HAP-1 (cell line): Measurements from ENCODE around the gene WHAMM.
"Not testable (repeated sequence)": the region's sequence is repeated elsewhere in the genome, so short reads cannot be mapped to it uniquely, and the experiment has no call there.

Experiments
- DNase-seq, 2 experiments: peaks; one replicate each; pipeline ENCODE4 v3.0.0-alpha.2; 2016 to 2020; ENCODE audit warnings: low spot score in 2 of 2
- H3K27me3 ChIP-seq: fragments of 250-450 bp; sonication (Bioruptor Pico); 2 replicates; pipeline ENCODE4 v1.5.1; 2020; ENCODE audit warnings: low read depth, mild to moderate bottlenecking, moderate library complexity
- H3K36me3 ChIP-seq: fragments of 250-450 bp; sonication (Bioruptor Pico); replicated peaks from 2 replicates; pipeline ENCODE4 v1.5.1; 2020; ENCODE audit warnings: mild to moderate bottlenecking
- H3K4me1 ChIP-seq: fragments of 250-450 bp; sonication (Bioruptor Pico); 2 replicates; pipeline ENCODE4 v1.5.1; 2020; ENCODE audit warnings: mild to moderate bottlenecking
- H3K4me3 ChIP-seq: fragments of 250-450 bp; sonication (Bioruptor Pico); 2 replicates; pipeline ENCODE4 v1.5.1; 2020; ENCODE audit warnings: mild to moderate bottlenecking, moderate library complexity
- H3K9me3 ChIP-seq: fragments of 250-450 bp; sonication (Bioruptor Pico); 2 replicates; pipeline ENCODE4 v1.5.1; 2020; ENCODE audit warnings: mild to moderate bottlenecking, moderate library complexity
- in situ Hi-C: fragments of 300-500 bp; cut with MboI; formaldehyde crosslinking; loops from 3 replicates; pipeline ENCODE4 v1.14.3; 2020; ENCODE audit warnings: low sequenced_read_pairs, inconsistent platforms, mixed read lengths

The WHAMM gene

DNA sequence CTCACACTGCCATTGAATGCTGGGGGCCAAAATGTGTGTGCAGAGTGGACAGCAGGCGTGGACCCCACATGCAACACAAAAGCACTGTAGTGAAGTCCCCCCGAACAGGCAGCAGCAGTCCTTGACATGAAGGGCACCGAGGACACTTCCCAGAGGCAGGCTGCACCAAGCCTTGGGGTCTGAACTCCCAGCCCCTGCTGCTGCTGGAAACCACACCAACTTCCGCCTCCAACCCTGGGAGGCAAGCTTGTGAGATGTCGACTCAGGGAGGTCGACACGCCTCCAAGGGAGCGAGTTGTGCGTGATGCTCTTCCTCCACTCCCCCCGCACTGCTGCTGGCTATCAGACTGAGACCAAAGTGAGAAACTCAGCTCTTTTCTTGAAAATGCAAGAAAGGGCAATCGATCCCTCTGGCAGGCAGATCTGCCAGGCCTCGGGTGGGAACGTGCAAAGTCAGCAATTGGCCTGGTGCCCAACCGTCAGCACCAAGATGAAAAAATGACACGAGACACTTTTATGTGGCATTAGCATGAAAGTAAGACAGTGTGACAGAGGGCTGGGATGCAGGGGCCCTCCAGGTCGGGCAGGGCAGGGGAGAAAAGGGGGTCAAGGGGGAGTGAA is 43.6 kb downstream of the WHAMM start:
- no peaks in the 10 kb centered on the region for H3K27me3 ChIP-seq
- DNase-seq: peak in 1 of 2 experiments; percentile 22
- H3K36me3 ChIP-seq: peaks cover 13% of the 10 kb centered on the region
- in situ Hi-C loops: no loop called here
- no peak overlapping the region for H3K4me3 ChIP-seq
- no peaks in the 10 kb centered on the region for H3K9me3 ChIP-seq
- no peaks in the 10 kb centered on the region; the same call in 1 of the 2 replicates for H3K4me1 ChIP-seq

DNA sequence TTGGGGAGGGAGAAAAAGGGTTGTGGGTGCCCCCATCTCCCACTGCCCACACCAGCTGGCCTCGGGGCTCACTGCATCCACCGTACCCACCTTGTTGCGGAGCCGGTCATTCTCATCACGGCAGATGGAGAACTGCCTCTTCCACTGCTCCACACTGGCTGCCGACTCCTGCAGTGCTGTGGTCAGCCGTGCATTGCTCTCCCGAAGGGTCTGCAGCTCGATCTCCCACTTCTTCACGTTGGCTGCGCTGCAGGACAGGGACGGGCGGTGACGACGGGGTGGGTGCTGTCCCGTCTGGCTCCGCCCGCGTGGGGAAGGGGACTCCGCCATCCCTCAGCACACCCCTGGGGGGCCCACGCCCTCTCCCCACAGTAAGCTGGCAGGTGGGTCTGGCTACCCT is 45.1 kb downstream of the WHAMM start:
- Histone ChIP-seq H3K27me3 (no peaks in the 10 kb centered on the region), H3K36me3 (peaks cover 10% of the 10 kb centered on the region), H3K4me3 (no peak overlapping the region), H3K4me1 (no peaks in the 10 kb centered on the region; the same call in 1 of the 2 replicates), H3K9me3 (no peaks in the 10 kb centered on the region)
- in situ Hi-C loops: no loop called here
- peak in 1 of 2 experiments; percentile 10 for DNase-seq

DNA sequence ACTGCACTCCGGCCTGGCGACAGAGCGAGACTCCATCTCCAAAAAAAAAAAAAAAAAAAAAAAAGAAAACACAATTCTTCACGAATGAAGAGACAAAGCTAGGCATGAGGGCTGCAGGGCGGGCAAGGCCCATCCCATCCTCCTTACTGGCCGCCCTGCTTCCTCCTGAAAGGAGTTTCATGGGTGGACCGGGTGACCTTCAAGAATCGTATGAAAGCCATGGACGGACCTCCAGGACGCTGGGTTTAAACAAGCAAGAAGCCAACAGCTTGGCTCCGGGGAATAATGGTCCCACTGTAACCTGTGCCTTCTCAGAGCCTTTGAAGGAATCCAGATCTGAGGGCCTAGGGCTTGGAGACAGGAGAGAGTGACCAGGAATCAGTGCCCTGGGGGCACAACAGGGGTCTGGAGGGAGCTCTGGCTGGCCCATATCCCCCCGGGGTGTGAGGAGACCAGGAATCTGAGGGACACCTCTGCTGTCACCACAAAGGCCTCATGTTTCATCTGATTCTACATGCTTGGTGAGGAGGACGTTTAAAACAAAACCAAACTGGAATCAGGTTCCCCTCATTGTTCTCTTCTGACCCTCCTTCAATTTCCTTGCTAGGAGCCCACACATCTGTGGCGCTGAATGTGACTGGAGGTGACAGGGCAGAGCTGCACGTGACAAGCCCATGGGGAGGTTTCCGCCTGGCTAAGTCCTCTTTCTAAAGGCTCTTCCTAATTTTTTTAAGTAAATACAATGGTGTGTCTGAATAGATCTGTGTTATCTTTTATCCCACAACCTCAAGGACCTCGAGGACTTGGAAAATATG is 46.1 kb downstream of the WHAMM start:
- peak; percentile 22 to 33 for DNase-seq
- Histone ChIP-seq H3K4me3 (no peak overlapping the region), H3K36me3 (peaks cover 10% of the 10 kb centered on the region), H3K27me3 (no peaks in the 10 kb centered on the region), H3K9me3 (no peaks in the 10 kb centered on the region), H3K4me1 (no peaks in the 10 kb centered on the region; the same call in 1 of the 2 replicates)
- in situ Hi-C loops: no loop called here

DNA sequence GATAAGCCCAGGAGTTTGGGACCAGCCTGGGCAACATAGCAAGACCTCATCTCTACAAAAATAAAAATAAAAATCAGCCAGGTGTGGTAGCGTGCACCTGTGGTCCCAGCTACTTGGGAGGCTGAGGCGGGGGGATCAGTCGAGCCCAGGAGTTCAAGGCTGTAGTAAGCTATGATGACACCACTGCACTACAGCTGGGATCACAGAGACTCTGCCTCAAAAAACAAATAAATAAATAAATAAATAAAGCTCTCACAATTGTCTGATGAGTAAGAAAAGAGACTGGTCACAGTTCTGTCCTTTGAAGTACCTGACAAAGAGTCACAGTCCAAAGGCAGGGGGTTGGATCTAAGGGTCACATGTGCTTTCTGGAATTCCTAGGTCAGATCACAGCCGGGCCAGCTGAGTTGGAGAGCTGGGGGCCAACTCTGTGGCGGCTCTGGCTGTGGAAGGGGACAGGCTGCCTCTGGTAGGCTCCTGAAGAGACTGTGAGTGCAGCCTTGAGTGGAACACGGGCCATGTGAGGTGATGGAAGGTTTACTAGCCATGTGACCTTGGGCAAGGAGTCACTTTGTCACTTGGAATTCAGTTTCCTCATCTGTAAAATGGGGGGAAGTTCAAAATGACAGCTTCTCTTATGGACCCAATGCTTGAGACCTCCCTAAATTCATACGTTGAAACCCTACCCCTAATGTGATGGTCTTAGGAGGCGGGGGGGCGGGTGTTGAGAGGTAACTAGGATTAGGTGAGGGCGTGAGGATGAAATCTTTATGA is 47.2 kb downstream of the WHAMM start:
- H3K36me3 ChIP-seq: peaks cover 3% of the 10 kb centered on the region; the same call in 1 of the 2 replicates
- no peaks in the 10 kb centered on the region for H3K27me3 ChIP-seq
- peak in 1 of 2 experiments; percentile 13 for DNase-seq
- in situ Hi-C loops: no loop called here
- H3K4me1 ChIP-seq: no peaks in the 10 kb centered on the region; the same call in 1 of the 2 replicates
- no peak overlapping the region for H3K4me3 ChIP-seq
- no peaks in the 10 kb centered on the region for H3K9me3 ChIP-seq

DNA sequence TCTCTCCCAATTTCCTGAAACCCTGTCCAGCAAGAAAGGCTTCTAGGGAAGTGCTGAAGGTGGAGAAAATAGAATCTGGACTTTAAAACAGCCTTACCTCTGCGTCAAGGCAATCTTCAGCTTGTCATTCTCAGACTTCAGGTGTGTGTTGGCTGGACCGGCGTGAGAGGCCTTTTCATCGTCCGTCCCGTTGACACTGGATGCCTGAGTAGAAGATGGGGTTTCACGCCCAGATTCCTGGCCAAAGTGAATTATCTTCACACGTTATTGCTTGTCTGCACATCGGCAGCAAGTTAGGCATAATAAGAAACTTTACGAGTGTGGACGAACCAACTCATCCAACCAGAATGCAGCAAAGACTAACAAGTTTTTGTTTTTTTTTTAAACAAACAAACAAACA is 49.5 kb downstream of the WHAMM start:
- H3K4me3 ChIP-seq: no peak overlapping the region
- H3K27me3 ChIP-seq: no peaks in the 10 kb centered on the region
- no peak for DNase-seq
- H3K36me3 ChIP-seq: no peaks in the 10 kb centered on the region
- H3K4me1 ChIP-seq: no peaks in the 10 kb centered on the region; the same call in 1 of the 2 replicates
- H3K9me3 ChIP-seq: no peaks in the 10 kb centered on the region
- in situ Hi-C loops: no loop called here

DNA sequence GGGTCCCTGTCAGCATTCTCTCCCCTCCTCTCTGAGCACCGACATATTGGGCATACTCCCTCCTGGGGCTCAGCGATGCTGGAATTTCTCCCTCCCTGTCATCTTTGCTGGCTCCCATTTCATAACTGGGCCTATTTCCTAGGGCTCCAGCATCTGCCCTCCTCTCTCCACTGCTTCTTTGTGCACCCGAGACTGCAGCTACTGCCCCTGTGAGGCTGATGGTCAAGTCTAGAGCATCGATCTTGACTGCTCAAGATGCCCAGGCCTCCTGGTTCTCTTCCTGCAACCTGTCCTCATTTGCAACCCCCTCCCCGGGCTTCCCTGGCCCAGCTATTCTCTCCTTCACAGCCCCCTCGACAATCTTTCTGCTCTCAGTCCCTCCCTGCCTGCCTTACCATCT is 53.5 kb downstream of the WHAMM start:
- Histone ChIP-seq H3K36me3 (no peaks in the 10 kb centered on the region; the same call in 1 of the 2 replicates), H3K4me1 (peaks cover 6% of the 10 kb centered on the region), H3K9me3 (no peaks in the 10 kb centered on the region), H3K4me3 (no peak overlapping the region), H3K27me3 (no peaks in the 10 kb centered on the region)
- in situ Hi-C loops: no loop called here
- peak in 1 of 2 experiments; percentile 5 for DNase-seq

DNA sequence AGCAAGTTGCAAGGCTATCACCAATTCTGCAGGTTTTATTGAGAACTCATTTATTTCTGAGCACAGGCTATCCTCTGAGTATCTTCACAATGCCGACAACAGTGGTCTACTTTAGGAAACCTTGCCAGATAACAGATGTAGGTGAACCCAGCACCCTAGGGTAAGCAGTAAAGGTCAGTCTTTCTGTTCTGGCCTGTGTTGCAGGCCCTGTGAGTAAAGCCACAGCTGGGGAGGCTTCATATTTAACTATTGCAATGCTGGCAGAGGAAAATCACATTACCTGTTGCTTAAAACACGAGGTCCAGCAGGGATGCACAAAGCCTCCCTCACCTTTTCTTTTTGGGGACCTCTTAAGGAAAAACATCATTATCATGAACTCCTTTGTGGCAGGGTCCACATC is 55.5 kb downstream of the WHAMM start:
- peak in 1 of 2 experiments; percentile 3 for DNase-seq
- Histone ChIP-seq H3K36me3 (no peaks in the 10 kb centered on the region; the same call in 1 of the 2 replicates), H3K4me3 (no peak overlapping the region), H3K9me3 (no peaks in the 10 kb centered on the region), H3K4me1 (peaks cover 7% of the 10 kb centered on the region), H3K27me3 (no peaks in the 10 kb centered on the region)
- in situ Hi-C loops: no loop called here

DNA sequence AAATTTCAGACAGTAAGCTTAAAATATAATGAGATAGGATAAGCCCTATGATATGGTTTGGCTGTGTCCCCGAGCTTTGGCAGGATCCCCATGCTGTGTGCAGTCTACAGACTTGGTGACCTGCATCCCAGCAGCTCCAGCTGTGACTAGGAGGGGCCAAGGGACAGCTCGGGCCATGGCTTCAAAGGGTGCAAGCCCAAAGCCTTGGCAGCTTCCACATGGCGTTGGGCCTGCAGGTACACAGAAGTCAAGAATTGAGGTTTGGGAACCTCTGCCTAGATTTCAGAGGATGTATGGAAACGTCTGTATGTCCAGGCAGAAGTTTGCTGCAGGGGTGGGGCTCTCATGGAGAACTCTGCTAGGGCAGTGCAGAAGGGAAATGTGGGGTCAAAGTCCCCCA is 56.2 kb downstream of the WHAMM start:
- H3K36me3 ChIP-seq, H3K4me1 ChIP-seq, H3K9me3 ChIP-seq, H3K4me3 ChIP-seq, in situ Hi-C loops, H3K27me3 ChIP-seq: not testable (repeated sequence)
- DNase-seq: peak in 1 of 2 experiments; percentile 6

DNA sequence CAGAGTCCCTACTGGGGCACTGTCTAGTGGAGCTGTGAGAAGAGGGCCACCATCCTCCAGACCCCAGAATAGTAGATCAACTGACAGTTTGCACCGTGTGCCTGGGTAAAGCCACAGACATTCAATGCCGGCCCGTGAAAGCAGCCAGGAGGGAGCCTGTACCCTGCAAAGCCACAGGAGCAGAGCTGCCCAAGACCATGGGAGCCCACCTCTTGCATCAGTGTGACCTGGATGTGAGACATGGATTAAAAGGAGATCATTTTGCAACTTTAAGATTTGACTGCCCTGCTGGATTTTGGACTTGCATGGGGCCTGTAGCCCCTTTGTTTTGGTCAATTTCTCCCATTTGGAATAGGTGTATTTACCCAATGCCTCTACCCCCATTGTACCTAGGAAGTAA is 56.6 kb downstream of the WHAMM start:
- peak in 1 of 2 experiments; percentile 3 for DNase-seq
- H3K9me3 ChIP-seq, H3K27me3 ChIP-seq, H3K36me3 ChIP-seq, in situ Hi-C loops, H3K4me1 ChIP-seq, H3K4me3 ChIP-seq: not testable (repeated sequence)

DNA sequence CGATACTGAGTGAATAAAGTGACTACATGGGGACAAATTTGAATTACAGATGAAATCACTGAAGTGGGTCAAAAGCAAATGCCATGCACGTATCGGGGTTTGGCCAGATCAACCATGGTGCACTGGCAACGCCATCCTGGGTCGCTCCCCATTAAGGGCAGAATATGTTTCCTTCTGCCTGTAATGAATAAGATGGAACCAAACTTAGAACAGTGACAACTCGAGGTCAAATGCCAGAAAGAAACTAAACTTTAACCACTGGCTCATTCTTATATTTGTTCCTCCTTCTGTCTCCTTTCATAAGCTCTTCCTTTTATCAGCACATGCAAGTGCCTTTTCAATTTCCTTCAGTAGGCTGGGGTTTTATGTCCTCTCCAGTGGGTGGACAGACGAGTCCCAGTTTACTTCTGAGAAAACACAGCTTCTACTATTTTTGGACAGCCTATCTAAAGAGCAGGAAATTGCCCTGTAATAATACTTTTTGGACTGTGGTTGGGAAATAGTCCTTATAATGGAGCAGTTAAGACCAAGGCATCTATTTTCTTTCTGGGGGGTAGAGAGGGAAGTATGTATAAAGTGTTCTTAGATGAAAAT is 61.4 kb downstream of the WHAMM start:
- in situ Hi-C loops: no loop called here
- no peaks in the 10 kb centered on the region for H3K27me3 ChIP-seq
- no peak for DNase-seq
- H3K36me3 ChIP-seq: no peaks in the 10 kb centered on the region; the same call in none of the 2 replicates
- peaks cover 7% of the 10 kb centered on the region for H3K4me1 ChIP-seq
- H3K4me3 ChIP-seq: no peak overlapping the region
- no peaks in the 10 kb centered on the region for H3K9me3 ChIP-seq

DNA sequence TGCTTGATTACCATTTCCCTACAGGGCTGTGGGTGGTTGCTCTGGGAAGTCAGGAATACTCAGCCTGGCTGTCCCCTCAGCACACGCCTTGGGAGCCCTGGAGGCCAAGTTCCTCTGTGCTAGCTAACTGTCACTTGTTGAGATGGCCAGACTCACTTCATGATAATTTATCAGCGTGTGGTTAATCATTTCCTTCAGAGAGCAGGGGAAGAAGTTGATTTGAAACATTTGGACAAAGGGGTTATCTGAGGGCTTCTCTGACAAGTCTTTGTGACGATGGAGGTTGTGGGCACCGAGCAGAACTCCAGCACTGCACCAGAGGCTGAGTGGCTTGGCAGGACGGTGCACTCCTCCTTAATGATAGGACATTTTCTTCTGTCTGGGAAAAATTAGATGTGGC is 61.9 kb downstream of the WHAMM start:
- DNase-seq: peak in 1 of 2 experiments; percentile 2
- Histone ChIP-seq H3K4me3 (no peak overlapping the region), H3K9me3 (no peaks in the 10 kb centered on the region), H3K36me3 (no peaks in the 10 kb centered on the region; the same call in none of the 2 replicates), H3K27me3 (no peaks in the 10 kb centered on the region), H3K4me1 (peaks cover 7% of the 10 kb centered on the region)
- in situ Hi-C loops: no loop called here

DNA sequence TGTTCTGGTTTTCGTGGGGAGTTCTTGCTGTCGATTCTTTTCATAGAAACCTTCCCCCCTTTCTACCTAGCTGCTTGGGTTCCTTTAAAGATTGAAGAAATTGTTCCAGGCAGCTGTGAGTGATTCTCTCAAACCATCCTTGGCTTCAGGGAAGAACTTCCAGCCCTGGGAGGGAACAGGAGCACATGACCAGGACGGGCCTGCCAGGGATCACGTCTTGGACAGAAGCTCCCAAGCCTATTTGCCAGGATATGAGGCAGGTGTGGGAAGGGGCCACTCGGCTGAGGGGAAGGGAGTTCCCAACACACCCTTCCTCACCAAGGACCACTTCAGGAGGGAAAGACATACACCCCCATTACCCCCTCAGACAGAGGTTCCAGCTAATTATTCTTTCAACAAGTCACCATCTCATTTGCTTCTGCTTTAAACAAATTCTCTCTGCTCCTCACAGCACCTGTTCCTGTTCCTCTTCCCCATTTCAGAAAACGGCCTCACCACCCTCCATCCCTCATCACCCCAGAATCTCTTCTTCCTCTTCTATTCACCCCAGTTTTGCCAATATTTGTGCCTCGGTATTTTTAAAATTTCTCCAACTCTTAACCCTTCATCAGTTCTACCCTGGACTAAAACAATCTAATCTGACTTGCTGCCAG is 62.5 kb downstream of the WHAMM start:
- H3K4me3 ChIP-seq: no peak overlapping the region

More for the DNA sequence above, 62.5 kb downstream of the WHAMM start:
- in situ Hi-C loops: no loop called here
- H3K4me1 ChIP-seq: peaks cover 7% of the 10 kb centered on the region
- H3K9me3 ChIP-seq: no peaks in the 10 kb centered on the region
- DNase-seq: no peak
- H3K36me3 ChIP-seq: no peaks in the 10 kb centered on the region; the same call in 1 of the 2 replicates
- no peaks in the 10 kb centered on the region for H3K27me3 ChIP-seq
